HCT116 (cell line): Measurements from ENCODE around the gene ITGAD. TPM values are rescaled to one million over a fixed set of nuclear protein-coding genes. Genes with fewer than 3 reads are reported as not detected.

Experiments
- ATAC-seq: fragments of 200-7000 bp; cut with Tn5 transposase; 2 replicates; pipeline ENCODE4 v1.9.1; 2020; ENCODE audit warnings: mild to moderate bottlenecking, moderate library complexity
- BruUV-seq: library from RNA; stranded (reverse); fragments of 400-500 nt; replicated peaks from 2 replicates; lab custom pipeline; 2021; lab: Mats Ljungman, UMichigan
- CTCF ChIA-PET: fragments of 300-600 bp; sonication (Branson Sonifier 250); formaldehyde crosslinking; loops from one replicate; lab custom pipeline; 2021; ENCODE audit warnings: antibody characterized with exemption; lab: Charles Lee
- POLR2A ChIA-PET: fragments of 300-600, 350-600 bp; sonication (Branson Sonifier 250); formaldehyde crosslinking; loops from one replicate; lab custom pipeline; 2021; ENCODE audit warnings: antibody characterized with exemption; lab: Charles Lee
- RAD21 ChIA-PET, 2 experiments: fragments of 300-600 bp; sonication (Branson Sonifier 250); formaldehyde crosslinking; loops; one replicate each; lab custom pipeline; 2023; ENCODE audit warnings: low total read pairs in 2 of 2; ENCODE audit not compliant: uncharacterized antibody in 2 of 2, unreplicated experiment in 2 of 2, low non-redundant PET in 1 of 2; lab: Charles Lee
- DNase-seq: peaks from one replicate; pipeline ENCODE4 v3.0.0-alpha.2; 2010; ENCODE audit warnings: low read depth, low spot score
- H2AFZ ChIP-seq: fragments of 200-600 bp; shearing (Covaris generic), sonication (generic); 2 replicates; pipeline ENCODE4 v1.6.1; 2017; ENCODE audit warnings: low read depth, mixed run types, mixed read lengths, antibody characterized with exemption, low read length; ENCODE audit not compliant: poor library complexity, severe bottlenecking
- H3K27ac ChIP-seq: 2 replicates; pipeline ENCODE4 v1.5.1; 2012; ENCODE audit warnings: low read depth, low read length
- H3K27me3 ChIP-seq: fragments of 200-600 bp; sonication (generic); 2 replicates; pipeline ENCODE4 v1.6.1; 2016; ENCODE audit warnings: mixed run types, low read length, mixed read lengths; ENCODE audit not compliant: insufficient read depth
- H3K36me3 ChIP-seq, 2 experiments: fragments of 200-500 bp in 1 of 2; fragments of 200-600 bp in 1 of 2; sonication (Bioruptor generic) in 1 of 2; sonication (generic) in 1 of 2; 2 replicates each; pipeline versions ENCODE4 v1.5.1 to v1.6.1; 2014 to 2016; ENCODE audit warnings: low read length in 2 of 2, inconsistent platforms in 1 of 2, mixed read lengths in 1 of 2, mixed run types in 1 of 2; ENCODE audit not compliant: insufficient read depth in 2 of 2, control insufficient read depth in 1 of 2
- H3K4me1 ChIP-seq, 2 experiments: fragments of 200-600 bp in 1 of 2; sonication (generic) in 1 of 2; 2 replicates each; pipeline versions ENCODE4 v1.5.1 to v1.6.1; 2012 to 2017; ENCODE audit warnings: low read length in 2 of 2, inconsistent platforms in 1 of 2, mild to moderate bottlenecking in 1 of 2, mixed read lengths in 1 of 2, mixed run types in 1 of 2, moderate library complexity in 1 of 2; ENCODE audit not compliant: insufficient read depth in 2 of 2, control insufficient read depth in 1 of 2
- H3K4me2 ChIP-seq: fragments of 200-600 bp; sonication (generic); 2 replicates; pipeline ENCODE4 v1.6.1; 2017; ENCODE audit warnings: mixed run types, low read length, mixed read lengths
- H3K4me3 ChIP-seq, 2 experiments: fragments of 200-600 bp in 1 of 2; sonication (generic) in 1 of 2; replicated peaks in 1 of 2; 2 replicates each; pipeline ENCODE4 v1.5.1; 2011 to 2016; ENCODE audit warnings: low read length in 2 of 2, control low read depth in 1 of 2, low read depth in 1 of 2, mild to moderate bottlenecking in 1 of 2, mixed read lengths in 1 of 2, mixed run types in 1 of 2
- H3K79me2 ChIP-seq: fragments of 200-600 bp; sonication (generic); 2 replicates; pipeline ENCODE4 v1.6.1; 2017; ENCODE audit warnings: mild to moderate bottlenecking, mixed run types, low read length, moderate library complexity, mixed read lengths; ENCODE audit not compliant: insufficient read depth
- H3K9ac ChIP-seq: fragments of 200-600 bp; sonication (generic); 2 replicates; pipeline ENCODE4 v1.6.1; 2016; ENCODE audit warnings: low read length, mixed read lengths
- H3K9me2 ChIP-seq: fragments of 200-600 bp; sonication (generic), shearing (Covaris generic); 2 replicates; pipeline ENCODE4 v1.6.1; 2017; ENCODE audit warnings: mixed run types, mild to moderate bottlenecking, moderate library complexity; ENCODE audit not compliant: insufficient read depth
- H3K9me3 ChIP-seq, 2 experiments: fragments of 200-500 bp in 1 of 2; fragments of 200-600 bp in 1 of 2; sonication (Bioruptor generic) in 1 of 2; sonication (generic) in 1 of 2; 2 replicates each; pipeline ENCODE4 v1.6.1; 2014 to 2017; ENCODE audit warnings: low read length in 2 of 2, mixed read lengths in 2 of 2, inconsistent platforms in 1 of 2, low read depth in 1 of 2, mild to moderate bottlenecking in 1 of 2, mixed run types in 1 of 2, moderate library complexity in 1 of 2; ENCODE audit not compliant: control insufficient read depth in 1 of 2, insufficient read depth in 1 of 2
- H4K20me1 ChIP-seq: fragments of 200-600 bp; sonication (generic), shearing (Covaris generic); 2 replicates; pipeline ENCODE4 v1.6.1; 2017; ENCODE audit warnings: mixed run types, mild to moderate bottlenecking, moderate library complexity; ENCODE audit not compliant: insufficient read depth
- CBX3 ChIP-seq: IDR thresholded peaks from 2 replicates; pipeline ENCODE4 v1.6.1; 2012; ENCODE audit warnings: low read depth
- EGR1 ChIP-seq: IDR thresholded peaks from 2 replicates; pipeline ENCODE4 v1.6.1; 2012; ENCODE audit warnings: low read depth
- ELF1 ChIP-seq: IDR thresholded peaks from 2 replicates; pipeline ENCODE4 v1.6.1; 2012; ENCODE audit warnings: low read depth, borderline replicate concordance
- EZH2 ChIP-seq: fragments of 200-600 bp; sonication (generic); IDR thresholded peaks from 2 replicates; pipeline ENCODE4 v1.6.1; 2017; ENCODE audit warnings: antibody characterized with exemption, mixed run types
- EZH2phosphoT487 ChIP-seq: fragments of 200-600 bp; IDR thresholded peaks from 2 replicates; pipeline ENCODE4 v1.6.1; 2018; ENCODE audit warnings: antibody characterized with exemption, borderline replicate concordance
- FOSL1 ChIP-seq: IDR thresholded peaks from 2 replicates; pipeline ENCODE4 v1.6.1; 2012; ENCODE audit warnings: low read depth
- JUND ChIP-seq: IDR thresholded peaks from 2 replicates; pipeline ENCODE4 v1.6.1; 2012
- POLR2A ChIP-seq: IDR thresholded peaks from 2 replicates; pipeline ENCODE4 v1.7.0; 2011; ENCODE audit warnings: borderline replicate concordance; ENCODE audit not compliant: insufficient read depth, insufficient read length; ENCODE audit errors: extremely low read depth
- POLR2AphosphoS5 ChIP-seq: IDR thresholded peaks from 2 replicates; pipeline ENCODE4 v1.6.1; 2011; ENCODE audit warnings: mild to moderate bottlenecking, low read depth, low read length, moderate library complexity
- RAD21 ChIP-seq: IDR thresholded peaks from 2 replicates; pipeline ENCODE4 v1.6.1; 2012; ENCODE audit warnings: low read depth, mild to moderate bottlenecking
- SIN3A ChIP-seq: IDR thresholded peaks from 2 replicates; pipeline ENCODE4 v1.6.1; 2012; ENCODE audit warnings: low read depth
- SRF ChIP-seq: IDR thresholded peaks from 2 replicates; pipeline ENCODE4 v1.6.1; 2012; ENCODE audit warnings: low read depth
- TCF7L2 ChIP-seq: IDR thresholded peaks from 2 replicates; pipeline ENCODE4 v1.7.0; 2011; ENCODE audit warnings: borderline replicate concordance, inconsistent platforms; ENCODE audit not compliant: insufficient read depth, insufficient read length; ENCODE audit errors: extremely low read depth
- YY1 ChIP-seq: IDR thresholded peaks from 2 replicates; pipeline ENCODE4 v1.6.1; 2011; ENCODE audit warnings: low read length, low read depth, moderate library complexity, mild to moderate bottlenecking; ENCODE audit not compliant: insufficient replicate concordance; ENCODE audit errors: extremely low read depth
- ZFX ChIP-seq: fragments of 450-650 bp; IDR thresholded peaks from 2 replicates; pipeline ENCODE4 v1.6.1; 2017
- ZNF274 ChIP-seq: fragments of 200-500 bp; sonication (Bioruptor generic); IDR thresholded peaks from 2 replicates; pipeline ENCODE4 v1.6.1; 2014; ENCODE audit warnings: mild to moderate bottlenecking, low read depth, low read length, inconsistent platforms
- intact Hi-C: fragments of 100-400 bp; cut with micrococcal nuclease; formaldehyde crosslinking; loops from 2 replicates; pipeline ENCODE4 v1.10.0; 2022
- total RNA-seq: library from RNA; stranded (reverse); gene quantifications from one replicate; pipeline ENCODE4 v1.2.1, GENCODE V29; 2021; ENCODE audit not compliant: unreplicated experiment
- TF ChIP-seq, protein P1 (sequence below): IDR thresholded peaks from 2 replicates; pipeline ENCODE4 v1.6.1; 2012
- TF ChIP-seq, protein P2 (sequence below): IDR thresholded peaks from 2 replicates; pipeline ENCODE4 v1.6.1; 2011; ENCODE audit warnings: mild to moderate bottlenecking, low read length, moderate library complexity; ENCODE audit not compliant: insufficient replicate concordance; ENCODE audit errors: extremely low read depth
- TF ChIP-seq, protein P3 (sequence below): IDR thresholded peaks from 2 replicates; pipeline ENCODE4 v1.6.1; 2012
- TF ChIP-seq, protein P4 (sequence below): IDR thresholded peaks from 2 replicates; pipeline ENCODE4 v1.6.1; 2012; ENCODE audit warnings: low read depth

ITGAD gene
- total RNA-seq, 1 experiment from 2014 or later: 0.12 TPM

- Histone ChIP-seq H3K4me1 (no peaks in the 10 kb centered on the region), H3K9ac (no peak overlapping the region), H3K79me2 (no peaks in the 10 kb centered on the region), H3K4me2 (no peak overlapping the region), H3K27ac (no peak overlapping the region), H3K36me3 (no peaks in the 10 kb centered on the region), H3K9me2 (no peaks in the 10 kb centered on the region), H4K20me1 (no peaks in the 10 kb centered on the region), H3K4me3 (no peak overlapping the region), H3K27me3 (peaks cover 3% of the 10 kb centered on the region; the same call in 1 of the 2 replicates), H2AFZ (no peak overlapping the region), H3K9me3 (no peaks in the 10 kb centered on the region)
- BruUV-seq: no TSS peak
- DNase-seq (no peak), ATAC-seq (no peak)
- ChIA-PET CTCF (no interaction called here), RAD21 (no interaction called here), POLR2A (no interaction called here)
- TF ChIP-seq ZFX: no peak
- no peak for TF ChIP-seq JUND
- no peak for TF ChIP-seq YY1
- no peak for TF ChIP-seq CBX3
- TF ChIP-seq, protein P1, sequence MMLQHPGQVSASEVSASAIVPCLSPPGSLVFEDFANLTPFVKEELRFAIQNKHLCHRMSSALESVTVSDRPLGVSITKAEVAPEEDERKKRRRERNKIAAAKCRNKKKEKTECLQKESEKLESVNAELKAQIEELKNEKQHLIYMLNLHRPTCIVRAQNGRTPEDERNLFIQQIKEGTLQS: no peak
- no peak for TF ChIP-seq EZH2phosphoT487
- no peak for TF ChIP-seq EGR1
- TF ChIP-seq POLR2A: no peak
- TF ChIP-seq, protein P2, sequence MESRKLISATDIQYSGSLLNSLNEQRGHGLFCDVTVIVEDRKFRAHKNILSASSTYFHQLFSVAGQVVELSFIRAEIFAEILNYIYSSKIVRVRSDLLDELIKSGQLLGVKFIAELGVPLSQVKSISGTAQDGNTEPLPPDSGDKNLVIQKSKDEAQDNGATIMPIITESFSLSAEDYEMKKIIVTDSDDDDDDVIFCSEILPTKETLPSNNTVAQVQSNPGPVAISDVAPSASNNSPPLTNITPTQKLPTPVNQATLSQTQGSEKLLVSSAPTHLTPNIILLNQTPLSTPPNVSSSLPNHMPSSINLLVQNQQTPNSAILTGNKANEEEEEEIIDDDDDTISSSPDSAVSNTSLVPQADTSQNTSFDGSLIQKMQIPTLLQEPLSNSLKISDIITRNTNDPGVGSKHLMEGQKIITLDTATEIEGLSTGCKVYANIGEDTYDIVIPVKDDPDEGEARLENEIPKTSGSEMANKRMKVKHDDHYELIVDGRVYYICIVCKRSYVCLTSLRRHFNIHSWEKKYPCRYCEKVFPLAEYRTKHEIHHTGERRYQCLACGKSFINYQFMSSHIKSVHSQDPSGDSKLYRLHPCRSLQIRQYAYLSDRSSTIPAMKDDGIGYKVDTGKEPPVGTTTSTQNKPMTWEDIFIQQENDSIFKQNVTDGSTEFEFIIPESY: no peak
- TF ChIP-seq FOSL1: no peak
- TF ChIP-seq TCF7L2: no peak
- no peak for TF ChIP-seq POLR2AphosphoS5
- TF ChIP-seq, protein P3, sequence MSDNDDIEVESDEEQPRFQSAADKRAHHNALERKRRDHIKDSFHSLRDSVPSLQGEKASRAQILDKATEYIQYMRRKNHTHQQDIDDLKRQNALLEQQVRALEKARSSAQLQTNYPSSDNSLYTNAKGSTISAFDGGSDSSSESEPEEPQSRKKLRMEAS: no peak
- no peak for TF ChIP-seq SIN3A
- TF ChIP-seq EZH2: no peak
- TF ChIP-seq ZNF274: no peak
- TF ChIP-seq, protein P4, sequence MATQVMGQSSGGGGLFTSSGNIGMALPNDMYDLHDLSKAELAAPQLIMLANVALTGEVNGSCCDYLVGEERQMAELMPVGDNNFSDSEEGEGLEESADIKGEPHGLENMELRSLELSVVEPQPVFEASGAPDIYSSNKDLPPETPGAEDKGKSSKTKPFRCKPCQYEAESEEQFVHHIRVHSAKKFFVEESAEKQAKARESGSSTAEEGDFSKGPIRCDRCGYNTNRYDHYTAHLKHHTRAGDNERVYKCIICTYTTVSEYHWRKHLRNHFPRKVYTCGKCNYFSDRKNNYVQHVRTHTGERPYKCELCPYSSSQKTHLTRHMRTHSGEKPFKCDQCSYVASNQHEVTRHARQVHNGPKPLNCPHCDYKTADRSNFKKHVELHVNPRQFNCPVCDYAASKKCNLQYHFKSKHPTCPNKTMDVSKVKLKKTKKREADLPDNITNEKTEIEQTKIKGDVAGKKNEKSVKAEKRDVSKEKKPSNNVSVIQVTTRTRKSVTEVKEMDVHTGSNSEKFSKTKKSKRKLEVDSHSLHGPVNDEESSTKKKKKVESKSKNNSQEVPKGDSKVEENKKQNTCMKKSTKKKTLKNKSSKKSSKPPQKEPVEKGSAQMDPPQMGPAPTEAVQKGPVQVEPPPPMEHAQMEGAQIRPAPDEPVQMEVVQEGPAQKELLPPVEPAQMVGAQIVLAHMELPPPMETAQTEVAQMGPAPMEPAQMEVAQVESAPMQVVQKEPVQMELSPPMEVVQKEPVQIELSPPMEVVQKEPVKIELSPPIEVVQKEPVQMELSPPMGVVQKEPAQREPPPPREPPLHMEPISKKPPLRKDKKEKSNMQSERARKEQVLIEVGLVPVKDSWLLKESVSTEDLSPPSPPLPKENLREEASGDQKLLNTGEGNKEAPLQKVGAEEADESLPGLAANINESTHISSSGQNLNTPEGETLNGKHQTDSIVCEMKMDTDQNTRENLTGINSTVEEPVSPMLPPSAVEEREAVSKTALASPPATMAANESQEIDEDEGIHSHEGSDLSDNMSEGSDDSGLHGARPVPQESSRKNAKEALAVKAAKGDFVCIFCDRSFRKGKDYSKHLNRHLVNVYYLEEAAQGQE: no peak
- no peak for TF ChIP-seq SRF
- no peak for TF ChIP-seq ELF1
- no peak for TF ChIP-seq RAD21
- intact Hi-C loops: no loop called here
Measured at GRCh38 chr16:31373235-31373634, 19.9 kb upstream of the ITGAD start.
